NCI-H82 treated with DMSO at 0.1 percent for 48 hours (cell line): ENCODE measurements around the gene COA3.
A peak's percentile ranks its signal among the peaks of the same experiment; 100 is the strongest.
"Not testable (repeated sequence)": the region's sequence is repeated elsewhere in the genome, so short reads cannot be mapped to it uniquely, and the experiment has no call there.

ENCODE experiments used
- DNase-seq: peaks from one replicate; lab custom pipeline; 2025; ENCODE audit not compliant: unreplicated experiment; lab: John Stamatoyannopoulos, UW

COA3 gene

DNA sequence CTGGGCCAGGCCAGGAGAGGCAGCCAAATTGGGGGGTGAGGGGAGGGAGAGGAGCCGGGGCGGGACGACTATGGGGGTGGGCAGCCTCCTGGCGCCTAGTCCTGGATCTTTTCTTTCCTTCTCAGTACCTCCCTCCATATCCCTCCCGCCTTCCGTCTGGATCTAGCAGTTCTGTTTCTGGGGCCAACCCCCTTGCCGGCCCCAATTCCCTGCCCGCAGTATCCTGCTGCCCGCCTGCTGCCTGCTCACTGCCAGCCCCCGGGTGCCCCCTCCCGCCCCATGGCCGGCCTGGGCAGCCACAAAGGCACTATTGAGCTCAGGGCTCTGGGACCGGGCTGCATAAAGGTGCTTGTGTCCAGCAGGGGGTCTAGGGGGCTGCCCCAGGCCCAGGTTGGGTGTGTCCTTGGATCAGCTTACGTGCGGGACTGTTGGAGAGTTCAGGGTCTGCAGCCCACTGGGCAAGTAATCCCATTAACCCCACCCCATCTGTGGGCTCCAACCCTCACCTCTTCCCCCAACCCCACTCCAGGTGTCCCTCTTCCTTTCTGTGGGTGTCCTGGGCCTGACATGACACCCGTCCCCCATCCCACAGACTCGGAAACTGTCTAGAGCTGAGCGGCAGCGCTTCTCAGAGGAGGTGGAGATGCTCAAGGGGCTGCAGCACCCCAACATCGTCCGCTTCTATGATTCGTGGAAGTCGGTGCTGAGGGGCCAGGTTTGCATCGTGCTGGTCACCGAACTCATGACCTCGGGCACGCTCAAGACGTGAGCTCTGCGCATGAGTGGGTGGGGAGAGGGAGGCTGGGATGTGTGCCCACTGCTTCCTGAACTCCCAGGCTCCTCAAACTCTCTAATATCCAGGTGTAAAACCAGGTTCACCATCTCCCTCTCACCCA is 16.1 kb downstream of the COA3 start:
- no peak for DNase-seq

GRCh38 chr17:42781639-42782165 is 16.8 kb downstream of the COA3 start:
- no peak for DNase-seq

DNA sequence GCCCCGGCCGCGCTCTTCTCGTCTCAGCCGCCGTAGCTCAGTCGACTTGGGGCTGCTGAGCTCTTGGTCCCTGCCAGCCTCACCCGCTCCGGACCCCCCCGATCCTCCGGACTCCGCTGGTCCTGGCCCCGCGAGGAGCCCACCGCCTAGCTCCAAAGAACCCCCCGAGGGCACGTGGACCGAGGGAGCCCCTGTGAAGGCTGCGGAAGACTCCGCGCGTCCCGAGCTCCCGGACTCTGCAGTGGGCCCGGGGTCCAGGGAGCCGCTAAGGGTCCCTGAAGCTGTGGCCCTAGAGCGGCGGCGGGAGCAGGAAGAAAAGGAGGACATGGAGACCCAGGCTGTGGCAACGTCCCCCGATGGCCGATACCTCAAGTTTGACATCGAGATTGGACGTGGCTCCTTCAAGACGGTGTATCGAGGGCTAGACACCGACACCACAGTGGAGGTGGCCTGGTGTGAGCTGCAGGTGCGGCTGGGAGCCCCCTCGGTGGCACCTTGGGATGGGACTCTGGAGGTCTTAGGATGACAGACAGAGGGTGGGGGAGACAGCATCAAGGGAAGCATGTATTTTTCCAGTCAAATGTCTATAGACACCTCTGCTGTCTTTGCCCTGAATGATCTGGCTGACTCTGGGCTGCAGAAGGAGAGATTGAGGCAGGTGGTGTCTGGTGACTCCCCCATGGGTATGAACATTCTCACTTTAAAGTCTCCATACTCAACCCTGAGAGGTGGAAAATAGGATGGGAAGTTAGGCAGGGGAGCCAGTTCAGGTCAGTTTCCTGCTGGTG is 17.5 kb downstream of the COA3 start:
- DNase-seq, result no peak

DNA sequence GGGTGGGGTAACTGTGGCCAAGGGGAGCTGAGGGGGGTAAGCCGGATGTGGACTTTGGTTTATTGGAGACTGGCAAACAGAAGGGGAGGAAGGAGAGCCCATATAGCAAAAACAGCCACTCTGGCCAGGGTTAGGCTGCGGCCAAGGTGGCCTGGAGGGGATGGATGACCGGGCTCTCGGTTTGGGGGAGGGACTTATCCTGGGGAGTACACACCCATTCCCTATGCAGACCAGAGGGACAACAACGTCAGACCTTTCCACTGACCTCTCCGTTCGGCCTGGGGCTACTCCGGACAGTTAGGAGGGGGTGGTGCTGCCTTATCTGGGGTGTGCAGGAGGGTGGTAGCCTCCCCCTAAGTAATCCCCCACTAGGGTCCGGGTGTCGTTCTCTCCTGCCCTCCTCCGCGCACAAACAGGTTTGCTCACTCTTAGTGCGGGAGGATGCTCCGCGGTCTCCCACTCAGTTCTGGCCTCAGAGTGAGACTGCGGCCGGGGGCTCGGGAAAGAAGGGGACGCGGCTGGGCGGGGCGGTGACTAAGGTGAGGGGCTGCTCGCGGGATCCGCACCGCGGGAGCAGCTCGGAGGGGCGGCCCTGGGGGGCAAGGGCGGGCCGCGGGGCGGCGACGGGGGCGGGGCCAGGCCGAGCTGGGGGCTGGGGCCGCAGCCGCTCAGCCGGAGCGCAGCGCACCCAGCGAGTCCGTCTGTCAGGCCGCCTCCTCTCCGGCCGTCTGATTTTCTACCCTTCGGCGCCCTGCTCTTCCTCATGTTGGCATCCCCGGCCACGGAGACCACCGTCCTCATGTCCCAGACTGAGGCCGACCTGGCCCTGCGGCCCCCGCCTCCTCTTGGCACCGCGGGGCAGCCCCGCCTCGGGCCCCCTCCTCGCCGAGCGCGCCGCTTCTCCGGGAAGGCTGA is 18.3 kb downstream of the COA3 start, which contains the start of gene WNK4:
TSS of gene WNK4 (plus strand) at position 675 of the 915 bp plus-strand sequence. CDS start at position 764, 89 bp downstream.
- no peak for DNase-seq

- peak; percentile 71 for DNase-seq
Measured at GRCh38 chr17:42779304-42779935, 19.1 kb downstream of the COA3 start.

DNA sequence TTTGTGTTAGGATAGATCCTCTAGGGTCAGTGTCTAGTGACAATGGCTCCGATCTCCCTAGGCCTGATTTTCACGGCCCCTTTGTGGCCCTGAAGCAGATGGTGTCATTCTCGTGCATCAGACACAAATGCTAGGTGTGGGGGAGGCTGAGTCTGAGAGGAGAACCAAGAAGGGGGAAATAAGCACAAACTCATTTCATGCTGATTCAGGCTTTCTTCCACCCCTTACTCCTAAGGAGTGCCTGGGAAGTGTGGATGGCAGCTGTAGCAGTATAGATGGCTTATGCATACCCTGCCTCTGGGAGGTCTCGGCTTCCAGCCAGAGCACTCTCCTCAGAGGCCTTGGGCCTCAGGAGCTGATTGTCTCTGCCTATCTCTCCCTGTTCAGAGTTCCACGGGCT is 19.9 kb downstream of the COA3 start:
- no peak for DNase-seq

DNA sequence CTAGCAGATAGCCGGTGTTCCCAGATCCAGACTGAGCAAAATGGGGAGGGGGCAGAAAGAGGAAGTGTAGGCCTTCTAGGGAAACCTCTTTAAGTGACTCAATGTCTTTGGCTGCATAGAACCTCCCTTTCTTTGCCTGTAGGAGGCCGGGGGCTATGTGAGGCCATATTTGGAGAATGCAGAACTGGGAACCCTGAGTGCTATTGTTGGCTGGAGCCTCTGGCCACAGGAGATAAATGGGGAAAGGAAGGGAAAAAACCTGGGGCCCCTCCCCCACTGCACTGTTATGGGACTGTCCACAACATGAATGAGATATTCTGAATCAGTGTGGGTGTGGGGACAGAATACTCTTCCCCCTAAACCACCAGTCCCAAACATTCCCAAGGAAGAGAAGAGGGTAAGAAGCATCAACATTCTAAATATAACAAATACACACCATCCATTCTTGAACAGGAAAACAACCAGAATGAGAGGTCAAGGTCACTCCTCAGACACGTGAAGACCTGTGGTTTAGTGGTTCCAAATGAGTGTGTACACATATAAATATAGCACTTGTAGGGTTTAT is 22.9 kb downstream of the COA3 start:
- DNase-seq, result no peak

- no peak for DNase-seq
Measured at GRCh38 chr17:42774066-42774745, 24.3 kb downstream of the COA3 start.

DNA sequence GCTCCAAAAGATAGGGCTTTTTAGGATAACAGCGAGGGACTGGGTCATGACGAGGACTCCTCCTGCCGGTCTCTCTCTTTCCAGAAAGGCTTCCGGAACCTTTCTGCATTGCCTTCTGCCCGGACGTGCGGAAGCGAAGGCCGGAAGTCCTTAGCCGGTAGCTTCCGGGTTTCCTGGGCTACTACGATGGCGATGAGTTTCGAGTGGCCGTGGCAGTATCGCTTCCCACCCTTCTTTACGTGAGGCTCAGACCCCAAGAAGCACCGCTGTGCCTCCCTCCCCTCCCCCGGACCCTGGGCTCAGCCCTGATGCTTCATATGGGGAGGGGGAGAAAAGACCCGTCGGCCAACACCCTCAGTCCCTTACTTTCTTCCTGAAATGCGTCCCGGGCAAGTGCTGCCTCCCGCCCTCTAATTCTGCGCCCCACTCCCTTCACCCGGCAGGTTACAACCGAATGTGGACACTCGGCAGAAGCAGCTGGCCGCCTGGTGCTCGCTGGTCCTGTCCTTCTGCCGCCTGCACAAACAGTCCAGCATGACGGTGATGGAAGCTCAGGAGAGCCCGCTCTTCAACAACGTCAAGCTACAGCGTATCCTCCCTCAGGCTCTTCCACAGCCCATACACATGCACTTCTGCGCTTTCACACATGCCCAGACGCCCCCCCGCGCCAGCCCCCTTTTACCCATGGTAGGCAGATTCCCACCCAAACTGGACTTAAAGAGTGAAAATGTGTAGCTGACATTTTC is 25.0 kb downstream of the COA3 start, which contains the start of gene VPS25:
TSS of gene VPS25 (plus strand) at position 160 of the 746 bp plus-strand sequence. CDS start at position 187, 27 bp downstream.
- peak; percentile 29 for DNase-seq

- DNase-seq, result no peak
Measured at GRCh38 chr17:42772945-42773289, 25.6 kb downstream of the COA3 start.

- DNase-seq, result not testable (repeated sequence)
Measured at GRCh38 chr17:42769964-42770363, 28.5 kb downstream of the COA3 start.

DNA sequence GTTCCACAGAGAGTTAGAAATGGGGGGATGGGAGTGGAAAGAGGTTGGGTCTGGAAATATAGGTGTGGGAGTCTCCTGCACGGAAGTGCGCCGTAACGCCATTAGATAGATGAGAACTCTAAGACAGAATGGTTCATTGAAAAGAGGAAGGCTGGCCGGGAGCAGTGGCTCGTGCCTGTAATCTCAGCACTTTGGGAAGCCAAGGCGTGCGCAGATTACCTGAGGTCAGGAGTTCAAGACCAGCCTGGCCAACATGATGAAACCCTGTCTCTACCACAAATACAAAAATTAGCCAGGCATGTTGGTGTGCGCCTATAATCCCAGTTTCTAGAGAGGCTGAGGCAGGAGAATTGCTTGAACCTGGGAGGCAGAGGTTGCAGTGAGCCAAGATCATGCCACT is 30.5 kb downstream of the COA3 start:
- not testable (repeated sequence) for DNase-seq

DNA sequence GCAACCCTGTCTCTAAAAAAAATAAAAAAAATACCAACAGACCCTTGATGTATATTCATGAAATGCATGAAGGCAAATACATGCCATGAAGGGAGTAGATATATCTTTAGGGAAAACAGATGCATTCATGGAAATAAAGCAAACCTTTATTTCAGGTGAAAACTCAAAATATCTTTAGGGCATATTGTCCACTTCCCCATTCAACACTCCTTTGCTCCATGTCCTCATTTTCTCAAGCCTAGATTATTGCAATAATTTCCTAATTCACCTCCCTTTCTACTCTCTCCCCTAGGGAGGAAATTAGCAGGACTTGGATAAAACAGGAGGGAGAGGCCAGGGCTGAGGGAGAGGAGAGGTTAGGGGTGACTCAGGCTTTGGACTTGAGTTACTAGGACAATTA is 31.0 kb downstream of the COA3 start:
- no peak for DNase-seq

DNA sequence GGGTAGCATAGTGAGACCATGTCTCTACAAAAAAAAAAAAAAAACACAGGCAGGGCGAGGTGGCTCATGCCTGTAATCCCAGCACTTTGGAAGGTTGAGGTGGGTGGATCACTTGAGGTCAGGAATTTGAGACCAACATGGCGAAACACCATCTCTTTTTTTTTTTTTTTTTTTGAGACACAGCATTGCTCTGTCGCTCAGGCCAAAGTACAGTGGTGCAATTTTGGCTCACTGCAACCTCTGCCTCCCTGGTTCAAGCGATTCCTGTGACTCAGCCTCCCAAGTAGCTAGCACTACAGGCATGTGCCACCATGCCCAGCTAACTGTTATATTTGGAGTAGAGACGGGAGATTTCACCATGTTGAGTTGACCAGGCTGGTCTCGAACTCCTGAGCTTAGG is 32.4 kb downstream of the COA3 start:
- no peak for DNase-seq

DNA sequence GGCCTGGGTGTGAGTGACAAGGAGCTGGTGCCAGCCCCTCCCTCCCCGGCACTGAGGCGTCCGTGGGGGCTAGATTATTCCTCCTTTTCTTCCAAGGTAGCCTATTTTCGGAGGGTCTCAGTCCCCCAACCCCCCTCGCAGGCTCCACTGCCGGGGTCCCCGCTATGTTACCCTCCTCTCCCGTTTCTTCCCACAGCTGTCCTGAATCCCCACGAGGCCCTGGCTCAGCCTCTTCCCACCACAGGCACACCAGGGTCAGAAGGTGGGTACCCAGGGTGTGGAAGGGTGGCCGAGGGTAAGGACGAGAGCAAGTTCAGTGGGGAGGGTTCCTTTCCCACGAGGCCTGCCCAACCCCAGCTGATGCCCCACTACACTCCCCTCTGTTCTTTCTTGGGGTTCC is 36.9 kb downstream of the COA3 start:
- DNase-seq, result no peak

- DNase-seq, result no peak
Measured at GRCh38 chr17:42760652-42761581, 37.6 kb downstream of the COA3 start, which contains the start of gene RAMP2. RAMP2 (plus strand) TSS chr17:42761227; CDS start chr17:42761262, 35 bp downstream.

- no peak for DNase-seq
Measured at GRCh38 chr17:42759982-42760651, 38.4 kb downstream of the COA3 start.
